Mucosa of gallbladder (tissue), 1 donor: Measurements from ENCODE around the gene DPH2. TPM values are rescaled to one million over a fixed set of nuclear protein-coding genes. Genes with fewer than 3 reads are reported as not detected.

Experiments
- DNase-seq: peaks from one replicate; pipeline ENCODE4 v3.0.0-alpha.2; 2020; ENCODE audit warnings: low spot score
- total RNA-seq: library from RNA; stranded (reverse); gene quantifications from one replicate; pipeline ENCODE4 v1.2.1, GENCODE V29; 2021
- donor health status: DM: no; HTN: no; CAD: no.

The DPH2 gene
- total RNA-seq, 1 donor from 2014 or later = 16.6 TPM

- DNase-seq = no peak
Observed at GRCh38 chr1:43982808-43983207, 13.0 kb downstream of the DPH2 start.

- no peak for DNase-seq
Observed at GRCh38 chr1:43983253-43983899, 13.6 kb downstream of the DPH2 start.

- DNase-seq = no peak
Observed at GRCh38 chr1:43984855-43985254, 15.0 kb downstream of the DPH2 start.

GRCh38 chr1:43985984-43986595 lies 16.3 kb downstream of the DPH2 start:
- DNase-seq = no peak

GRCh38 chr1:43986712-43987111 lies 16.9 kb downstream of the DPH2 start:
- DNase-seq = no peak

- DNase-seq = no peak
Observed at GRCh38 chr1:43987159-43987902, 17.5 kb downstream of the DPH2 start.

- DNase-seq = no peak
Observed at GRCh38 chr1:43990271-43991199, 20.7 kb downstream of the DPH2 start.

- DNase-seq = no peak
Observed at GRCh38 chr1:43991200-43991475, 21.3 kb downstream of the DPH2 start.

GRCh38 chr1:43991476-43992231 lies 21.8 kb downstream of the DPH2 start, which contains the start of gene CCDC24:
CCDC24 (plus strand) TSS chr1:43991599; CDS start chr1:43991879, 280 bp downstream.
- DNase-seq = peak; percentile 85

- DNase-seq = no peak
Observed at GRCh38 chr1:43992232-43992995, 22.6 kb downstream of the DPH2 start.

GRCh38 chr1:43993206-43993914 lies 23.6 kb downstream of the DPH2 start:
- DNase-seq = no peak

- no peak for DNase-seq
Observed at GRCh38 chr1:43994071-43994470, 24.3 kb downstream of the DPH2 start.

GRCh38 chr1:43994794-43995790 lies 25.3 kb downstream of the DPH2 start:
- no peak for DNase-seq

GRCh38 chr1:43995984-43996732 lies 26.3 kb downstream of the DPH2 start:
- DNase-seq = no peak

- DNase-seq = no peak
Observed at GRCh38 chr1:43996733-43997115, 26.9 kb downstream of the DPH2 start.

GRCh38 chr1:43997295-43997999 lies 27.6 kb downstream of the DPH2 start:
- DNase-seq = no peak

GRCh38 chr1:43998000-43998378 lies 28.2 kb downstream of the DPH2 start:
- DNase-seq = no peak
